ENCODE data around the gene BCL7A.

GRCh38 chr12:122099856-122100255, 78.2 kb downstream of the BCL7A start:
- TF ChIP-seq CTCF (IDR thresholded peaks at IDR 0.05) (no peak), EZH2 (IDR thresholded peaks at IDR 0.05; ENCODE audit: borderline replicate concordance, insufficient read depth, low read depth, low read length, poor library complexity, severe bottlenecking) (no peak)

All from B cell (primary cell).